Measurements from ENCODE around the gene RABIF.

Gene RABIF

GRCh38 chr1:202871367-202871766 lies 17.6 kb downstream of the RABIF start:
- DNase-seq = no peak

GRCh38 chr1:202862679-202863560 lies 26.0 kb downstream of the RABIF start:
- no peak for DNase-seq

- DNase-seq = peak; percentile 74 to 92
Measured at GRCh38 chr1:202861420-202862132, 27.4 kb downstream of the RABIF start.

- DNase-seq = peak; percentile 64 to 84
Measured at GRCh38 chr1:202860744-202861419, 28.1 kb downstream of the RABIF start.

GRCh38 chr1:202858789-202859414 lies 30.0 kb downstream of the RABIF start:
- no peak for DNase-seq

- DNase-seq = no peak
Measured at GRCh38 chr1:202858331-202858730, 30.6 kb downstream of the RABIF start.

- DNase-seq = no peak
Measured at GRCh38 chr1:202857136-202857610, 31.8 kb downstream of the RABIF start.

- no peak for DNase-seq
Measured at GRCh38 chr1:202856014-202856413, 32.9 kb downstream of the RABIF start.

- DNase-seq = no peak
Measured at GRCh38 chr1:202854787-202855186, 34.2 kb downstream of the RABIF start.

GRCh38 chr1:202852163-202852904 lies 36.6 kb downstream of the RABIF start:
- peak in 1 of 2 experiments; percentile 21 for DNase-seq

- no peak for DNase-seq
Measured at GRCh38 chr1:202850593-202851362, 38.2 kb downstream of the RABIF start.

- DNase-seq = no peak
Measured at GRCh38 chr1:202848191-202848542, 40.8 kb downstream of the RABIF start.

- no peak for DNase-seq
Measured at GRCh38 chr1:202844935-202845334, 44.0 kb downstream of the RABIF start.

GRCh38 chr1:202844259-202844658 lies 44.7 kb downstream of the RABIF start:
- DNase-seq = no peak

- DNase-seq = no peak
Measured at GRCh38 chr1:202843081-202843480, 45.9 kb downstream of the RABIF start.

GRCh38 chr1:202837746-202838262 lies 51.1 kb downstream of the RABIF start:
- no peak for DNase-seq

- no peak for DNase-seq
Measured at GRCh38 chr1:202836623-202837403, 52.1 kb downstream of the RABIF start.

- no peak for DNase-seq
Measured at GRCh38 chr1:202835548-202836072, 53.3 kb downstream of the RABIF start.

GRCh38 chr1:202834771-202835547 lies 54.0 kb downstream of the RABIF start:
- DNase-seq = no peak
